Amniotic epithelial cell (primary cell): ENCODE results near the gene SYNJ1.
"Not testable (repeated sequence)": the region's sequence is repeated elsewhere in the genome, so short reads cannot be mapped to it uniquely, and the experiment has no call there.

ENCODE experiments used
- DNase-seq: peaks from one replicate; pipeline ENCODE4 v3.0.0-alpha.2; 2010; ENCODE audit warnings: low read depth

SYNJ1 gene, protein sequence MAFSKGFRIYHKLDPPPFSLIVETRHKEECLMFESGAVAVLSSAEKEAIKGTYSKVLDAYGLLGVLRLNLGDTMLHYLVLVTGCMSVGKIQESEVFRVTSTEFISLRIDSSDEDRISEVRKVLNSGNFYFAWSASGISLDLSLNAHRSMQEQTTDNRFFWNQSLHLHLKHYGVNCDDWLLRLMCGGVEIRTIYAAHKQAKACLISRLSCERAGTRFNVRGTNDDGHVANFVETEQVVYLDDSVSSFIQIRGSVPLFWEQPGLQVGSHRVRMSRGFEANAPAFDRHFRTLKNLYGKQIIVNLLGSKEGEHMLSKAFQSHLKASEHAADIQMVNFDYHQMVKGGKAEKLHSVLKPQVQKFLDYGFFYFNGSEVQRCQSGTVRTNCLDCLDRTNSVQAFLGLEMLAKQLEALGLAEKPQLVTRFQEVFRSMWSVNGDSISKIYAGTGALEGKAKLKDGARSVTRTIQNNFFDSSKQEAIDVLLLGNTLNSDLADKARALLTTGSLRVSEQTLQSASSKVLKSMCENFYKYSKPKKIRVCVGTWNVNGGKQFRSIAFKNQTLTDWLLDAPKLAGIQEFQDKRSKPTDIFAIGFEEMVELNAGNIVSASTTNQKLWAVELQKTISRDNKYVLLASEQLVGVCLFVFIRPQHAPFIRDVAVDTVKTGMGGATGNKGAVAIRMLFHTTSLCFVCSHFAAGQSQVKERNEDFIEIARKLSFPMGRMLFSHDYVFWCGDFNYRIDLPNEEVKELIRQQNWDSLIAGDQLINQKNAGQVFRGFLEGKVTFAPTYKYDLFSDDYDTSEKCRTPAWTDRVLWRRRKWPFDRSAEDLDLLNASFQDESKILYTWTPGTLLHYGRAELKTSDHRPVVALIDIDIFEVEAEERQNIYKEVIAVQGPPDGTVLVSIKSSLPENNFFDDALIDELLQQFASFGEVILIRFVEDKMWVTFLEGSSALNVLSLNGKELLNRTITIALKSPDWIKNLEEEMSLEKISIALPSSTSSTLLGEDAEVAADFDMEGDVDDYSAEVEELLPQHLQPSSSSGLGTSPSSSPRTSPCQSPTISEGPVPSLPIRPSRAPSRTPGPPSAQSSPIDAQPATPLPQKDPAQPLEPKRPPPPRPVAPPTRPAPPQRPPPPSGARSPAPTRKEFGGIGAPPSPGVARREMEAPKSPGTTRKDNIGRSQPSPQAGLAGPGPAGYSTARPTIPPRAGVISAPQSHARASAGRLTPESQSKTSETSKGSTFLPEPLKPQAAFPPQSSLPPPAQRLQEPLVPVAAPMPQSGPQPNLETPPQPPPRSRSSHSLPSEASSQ (N-terminal part only)

GRCh38 chr21:32727687-32728455 is at the start of gene SYNJ1:
TSS of gene SYNJ1 (minus strand) at chr21:32728013. CDS start at chr21:32726895, 1,118 bp downstream.
- DNase-seq, result peak; percentile 91

DNA sequence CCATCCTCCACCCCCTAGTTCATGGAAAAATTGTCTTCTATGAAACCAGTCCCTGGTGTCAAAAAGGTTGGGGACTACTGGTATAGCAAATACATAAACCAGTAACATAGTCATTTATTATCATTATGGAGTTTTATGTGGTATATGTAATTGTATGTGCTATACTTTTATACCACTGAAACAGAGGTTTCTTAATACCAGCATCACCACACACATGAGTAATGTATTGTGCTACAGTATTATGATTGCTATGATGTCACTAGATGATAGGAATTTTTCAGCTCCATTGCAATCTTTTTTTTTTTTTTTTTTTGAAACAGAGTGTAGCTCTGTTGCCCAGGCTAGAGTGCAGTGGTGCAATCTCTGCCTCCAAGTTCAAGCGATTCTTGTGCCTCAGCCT is 49.5 kb upstream of the SYNJ1 start:
- DNase-seq, result peak; percentile 33

- no peak for DNase-seq
Observed at GRCh38 chr21:32776743-32777142, 48.9 kb upstream of the SYNJ1 start.

DNA sequence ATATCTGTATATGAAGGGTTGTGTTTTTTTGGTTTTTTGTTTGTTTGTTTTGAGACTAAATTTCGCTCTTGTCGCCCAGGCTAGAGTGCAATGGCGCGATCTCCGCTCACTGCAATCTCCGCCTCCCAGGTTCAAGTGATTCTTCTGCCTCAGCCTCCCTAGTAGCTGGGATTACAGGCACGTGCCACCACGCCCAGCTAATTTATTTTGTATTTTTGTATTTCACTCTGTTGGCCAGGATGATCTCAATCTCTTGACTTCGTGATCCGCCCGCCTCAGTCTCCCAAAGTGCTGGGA is 45.2 kb upstream of the SYNJ1 start:
- not testable (repeated sequence) for DNase-seq

- DNase-seq, result peak; percentile 27
Observed at GRCh38 chr21:32772281-32773047, 44.7 kb upstream of the SYNJ1 start.

- DNase-seq, result peak; percentile 54
Observed at GRCh38 chr21:32770871-32771523, 43.2 kb upstream of the SYNJ1 start.

GRCh38 chr21:32768530-32768929 is 40.7 kb upstream of the SYNJ1 start:
- DNase-seq, result peak; percentile 24

DNA sequence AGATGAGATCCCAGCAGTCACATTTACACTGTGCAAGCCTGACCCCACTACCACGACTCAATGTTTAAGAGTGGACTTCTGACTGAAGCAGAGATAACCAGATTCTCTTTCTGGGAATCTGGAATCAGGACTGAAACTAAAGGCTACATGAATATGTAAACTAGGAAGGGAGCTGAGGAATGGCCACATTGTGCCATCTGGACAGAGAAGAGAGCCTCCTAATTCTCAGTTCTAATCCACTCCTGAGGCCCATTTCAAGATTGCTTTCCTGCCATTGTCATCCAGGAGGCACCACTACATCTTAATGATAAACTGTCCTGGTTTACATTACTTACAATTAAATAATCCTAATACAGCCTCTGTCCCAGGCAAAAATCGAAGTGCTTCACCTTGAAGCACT is 37.2 kb upstream of the SYNJ1 start:
- DNase-seq, result no peak

- DNase-seq, result no peak
Observed at GRCh38 chr21:32764186-32764585, 36.4 kb upstream of the SYNJ1 start.

DNA sequence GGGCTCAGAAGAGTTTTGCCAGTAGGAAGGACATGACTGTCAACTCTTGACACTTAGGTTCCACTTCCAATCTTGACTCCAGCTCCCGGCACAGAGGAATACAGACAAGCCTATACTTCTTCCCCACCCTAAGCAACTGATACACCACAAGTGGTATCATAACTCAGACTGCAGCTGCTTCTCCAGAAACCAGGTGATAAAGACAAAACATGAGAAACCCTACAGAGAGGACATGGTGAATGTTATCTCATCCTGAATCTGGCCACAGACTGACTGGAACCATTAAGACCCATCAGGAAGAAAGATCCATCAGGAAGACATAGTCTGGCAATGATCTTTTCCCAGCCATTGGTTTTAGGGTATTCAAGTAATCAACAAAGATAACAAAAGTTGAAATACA is 30.0 kb upstream of the SYNJ1 start:
- no peak for DNase-seq

GRCh38 chr21:32756096-32756495 is 28.3 kb upstream of the SYNJ1 start:
- DNase-seq, result no peak

DNA sequence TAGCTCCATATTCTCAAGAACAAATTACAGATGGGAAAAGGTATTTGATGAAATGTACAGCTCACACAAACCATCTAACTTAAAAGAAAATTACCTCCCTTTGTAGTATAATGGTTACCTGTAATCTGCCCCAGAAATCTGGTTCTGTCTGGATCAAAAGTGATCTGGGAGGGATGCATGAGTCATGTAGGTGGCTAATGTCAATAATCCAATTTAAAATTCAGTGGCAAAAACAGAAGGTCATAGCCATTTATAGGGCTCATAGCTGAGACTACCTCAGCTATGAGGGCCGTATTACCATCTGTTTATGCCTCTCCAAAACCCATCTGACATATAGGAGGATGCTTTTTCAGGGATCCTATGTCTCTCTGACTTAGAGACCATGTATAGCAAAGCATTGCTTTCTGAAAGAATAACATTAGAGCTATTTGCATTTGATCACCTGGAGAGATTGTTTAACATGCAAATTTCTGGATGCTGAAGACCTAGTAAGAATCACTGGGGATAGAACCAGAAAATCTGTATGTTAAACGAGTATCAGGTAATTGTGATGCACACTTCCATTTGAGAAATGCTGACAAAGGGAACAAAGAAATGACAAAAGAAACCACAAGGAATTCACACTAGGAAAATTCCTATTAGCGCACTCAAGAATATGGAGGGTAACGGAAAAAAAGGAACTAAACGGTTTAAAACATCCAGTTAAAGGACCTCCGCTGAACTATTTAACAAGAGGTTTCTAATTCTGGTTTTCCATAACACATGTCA is 26.2 kb upstream of the SYNJ1 start:
- DNase-seq, result no peak

DNA sequence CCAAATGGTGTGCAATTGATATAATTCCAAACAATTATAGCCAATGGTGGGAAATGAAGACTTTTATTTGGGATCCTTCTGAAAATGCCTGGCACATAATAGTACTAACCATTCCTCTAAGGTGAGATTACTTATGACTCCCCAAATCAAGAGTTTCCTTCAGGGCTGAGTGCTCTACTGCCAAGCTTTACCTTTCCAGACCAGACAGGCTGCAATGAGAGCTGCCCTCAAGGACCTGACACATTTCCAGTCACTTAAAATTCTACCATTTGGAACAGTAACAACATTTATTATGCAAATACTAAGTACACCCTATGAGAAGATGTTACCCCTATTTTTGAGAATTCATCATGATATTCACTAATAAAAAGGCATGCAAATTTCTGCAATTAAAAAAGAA is 22.6 kb upstream of the SYNJ1 start:
- DNase-seq, result no peak

DNA sequence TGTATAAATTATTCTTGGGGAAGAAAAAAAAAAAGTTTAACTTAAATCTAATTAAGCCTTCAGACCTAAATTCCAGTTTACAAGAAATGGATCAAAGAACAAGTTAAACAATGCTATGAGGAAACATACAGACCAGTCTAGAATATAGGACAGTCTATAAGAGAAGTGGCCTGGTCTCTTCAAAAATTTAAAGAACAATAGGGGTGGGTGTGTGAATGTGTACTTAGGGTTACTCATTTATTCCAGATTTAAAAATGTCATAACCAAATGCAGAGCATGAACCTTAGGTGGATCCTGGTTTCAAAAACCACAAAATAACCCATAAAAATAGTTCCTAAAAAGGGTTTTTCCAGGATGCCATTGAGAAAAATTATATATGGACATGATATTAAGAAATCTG is 21.8 kb upstream of the SYNJ1 start:
- no peak for DNase-seq

GRCh38 chr21:32748529-32748928 is 20.7 kb upstream of the SYNJ1 start:
- no peak for DNase-seq

DNA sequence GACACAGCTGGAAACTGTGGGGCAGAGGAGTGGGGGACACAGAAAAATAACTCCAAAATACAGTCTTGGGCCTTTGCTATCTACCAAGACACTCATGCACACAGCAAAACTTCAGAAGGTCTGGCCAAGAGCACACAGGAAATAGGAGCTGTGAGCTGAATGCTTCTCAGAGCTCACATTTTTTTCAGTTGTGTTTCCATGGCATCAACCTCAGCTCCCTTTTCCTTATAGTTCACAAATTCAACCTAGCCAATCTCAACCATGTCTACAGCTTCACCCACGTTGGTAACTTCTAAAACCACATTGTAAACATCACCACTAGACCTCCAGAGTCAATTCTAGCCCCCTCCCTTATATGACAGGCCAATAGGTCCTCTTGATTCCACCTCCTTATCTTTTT is 19.6 kb upstream of the SYNJ1 start:
- DNase-seq, result no peak

- not testable (repeated sequence) for DNase-seq
Observed at GRCh38 chr21:32746711-32747110, 18.9 kb upstream of the SYNJ1 start.

DNA sequence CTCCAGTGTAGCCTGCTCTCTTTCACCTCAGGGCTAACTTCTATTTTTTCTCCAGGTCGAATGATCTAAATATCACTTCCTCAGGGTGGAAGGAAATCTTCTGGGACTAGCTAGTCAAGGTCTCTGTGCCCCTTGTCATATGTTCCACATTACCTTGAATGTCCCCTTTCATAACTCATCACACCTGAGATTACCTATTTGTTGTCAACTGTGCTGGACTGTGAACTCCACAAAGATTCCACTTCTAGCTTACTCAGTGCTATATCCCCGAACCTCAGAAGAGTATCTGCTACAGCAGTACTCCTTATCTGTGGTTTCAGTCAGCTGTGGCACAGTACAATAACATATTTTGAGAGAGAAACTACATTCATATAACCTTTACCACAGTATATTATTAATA is 14.6 kb upstream of the SYNJ1 start:
- DNase-seq, result no peak

- DNase-seq, result no peak
Observed at GRCh38 chr21:32741336-32741735, 13.5 kb upstream of the SYNJ1 start.

DNA sequence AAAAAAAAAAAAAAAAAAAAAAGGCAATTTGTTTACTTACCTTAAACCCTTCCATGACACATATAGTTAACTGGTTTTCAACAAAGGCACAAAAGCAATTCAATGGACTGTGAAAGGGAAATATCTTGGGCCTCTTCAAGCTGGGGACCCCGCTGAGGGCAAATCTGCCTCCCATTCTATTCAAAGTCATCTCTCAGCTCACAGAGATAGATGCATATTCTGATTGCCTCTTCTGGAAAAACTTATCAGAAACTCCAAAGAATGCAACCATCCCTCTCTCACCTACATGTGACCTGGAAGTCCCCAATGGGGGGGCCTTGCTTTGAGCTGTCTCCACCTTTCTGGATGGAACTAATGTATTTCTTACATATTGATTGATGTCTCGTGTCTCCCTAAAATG is 12.1 kb upstream of the SYNJ1 start:
- DNase-seq, result no peak
